ENCODE measurements around the gene DALRD3.

Gene DALRD3

DNA sequence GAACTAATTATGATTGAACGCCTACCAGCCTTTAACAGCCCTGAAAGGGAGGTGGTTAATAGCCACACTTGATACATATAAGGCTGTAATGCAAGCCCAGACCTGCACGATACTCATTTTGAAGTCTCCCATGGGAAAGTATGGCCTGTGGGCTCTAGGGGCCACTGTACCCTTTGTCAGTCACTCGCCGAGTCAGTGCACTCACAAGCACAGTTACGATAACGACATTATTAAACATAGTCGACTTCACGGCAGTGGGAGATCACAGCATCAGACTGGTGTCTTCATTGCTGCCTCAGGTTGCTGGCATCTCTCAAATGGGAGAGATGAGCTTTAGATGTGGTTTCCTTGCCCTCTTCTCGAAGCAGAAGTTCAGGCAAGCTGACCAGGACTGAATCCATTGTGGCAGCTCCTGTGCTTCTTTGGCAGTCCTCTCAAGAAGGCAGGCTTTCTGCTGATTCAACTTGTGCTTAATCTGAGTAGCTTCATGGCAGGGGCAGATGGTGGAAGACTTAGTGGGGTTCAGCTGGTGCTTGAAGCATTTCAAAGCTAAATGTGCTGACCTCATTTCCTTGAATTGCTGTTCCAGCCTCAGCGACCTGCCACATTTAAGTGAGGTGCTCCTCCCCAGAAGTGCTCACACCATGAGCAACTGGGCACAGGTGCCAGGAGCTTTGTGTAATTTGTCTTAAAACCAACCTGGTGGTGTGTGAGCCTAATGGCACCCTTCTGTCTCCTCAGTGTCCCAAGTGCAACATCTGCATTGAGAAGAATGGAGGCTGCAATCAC, 44.1 kb downstream of the DALRD3 start:
- no peak for DNase-seq (ENCODE audit: low spot score)
- Histone ChIP-seq H3K27ac (no peak overlapping the region), H3K4me3 (no peak overlapping the region)
- TF ChIP-seq, protein P1, sequence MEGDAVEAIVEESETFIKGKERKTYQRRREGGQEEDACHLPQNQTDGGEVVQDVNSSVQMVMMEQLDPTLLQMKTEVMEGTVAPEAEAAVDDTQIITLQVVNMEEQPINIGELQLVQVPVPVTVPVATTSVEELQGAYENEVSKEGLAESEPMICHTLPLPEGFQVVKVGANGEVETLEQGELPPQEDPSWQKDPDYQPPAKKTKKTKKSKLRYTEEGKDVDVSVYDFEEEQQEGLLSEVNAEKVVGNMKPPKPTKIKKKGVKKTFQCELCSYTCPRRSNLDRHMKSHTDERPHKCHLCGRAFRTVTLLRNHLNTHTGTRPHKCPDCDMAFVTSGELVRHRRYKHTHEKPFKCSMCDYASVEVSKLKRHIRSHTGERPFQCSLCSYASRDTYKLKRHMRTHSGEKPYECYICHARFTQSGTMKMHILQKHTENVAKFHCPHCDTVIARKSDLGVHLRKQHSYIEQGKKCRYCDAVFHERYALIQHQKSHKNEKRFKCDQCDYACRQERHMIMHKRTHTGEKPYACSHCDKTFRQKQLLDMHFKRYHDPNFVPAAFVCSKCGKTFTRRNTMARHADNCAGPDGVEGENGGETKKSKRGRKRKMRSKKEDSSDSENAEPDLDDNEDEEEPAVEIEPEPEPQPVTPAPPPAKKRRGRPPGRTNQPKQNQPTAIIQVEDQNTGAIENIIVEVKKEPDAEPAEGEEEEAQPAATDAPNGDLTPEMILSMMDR (IDR thresholded peaks at IDR 0.05) = no peak

DNA sequence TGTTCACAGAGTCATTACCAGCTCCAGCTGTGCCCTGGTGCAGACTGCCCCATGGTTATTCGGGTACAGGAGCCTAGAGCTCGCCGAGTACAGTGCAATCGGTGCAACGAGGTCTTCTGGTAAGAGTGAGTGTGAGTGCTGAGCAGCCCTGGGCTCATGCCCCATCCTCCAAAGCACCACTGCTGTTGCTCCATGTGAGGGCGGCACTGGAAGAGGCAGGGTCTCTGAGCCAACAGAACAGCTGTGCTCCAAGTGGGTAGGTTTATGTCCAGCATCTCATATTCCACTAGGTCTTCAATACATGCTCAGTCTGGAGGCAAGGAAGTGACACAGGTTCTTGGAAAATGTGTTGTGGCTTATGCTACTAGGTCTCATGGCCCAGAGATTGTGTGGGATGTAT, 47.8 kb downstream of the DALRD3 start:
- Histone ChIP-seq H3K4me3 (no peak overlapping the region), H3K27ac (no peak overlapping the region)
- TF ChIP-seq, protein P1 (IDR thresholded peaks at IDR 0.05) = no peak
- no peak for DNase-seq (ENCODE audit: low spot score)

DNA sequence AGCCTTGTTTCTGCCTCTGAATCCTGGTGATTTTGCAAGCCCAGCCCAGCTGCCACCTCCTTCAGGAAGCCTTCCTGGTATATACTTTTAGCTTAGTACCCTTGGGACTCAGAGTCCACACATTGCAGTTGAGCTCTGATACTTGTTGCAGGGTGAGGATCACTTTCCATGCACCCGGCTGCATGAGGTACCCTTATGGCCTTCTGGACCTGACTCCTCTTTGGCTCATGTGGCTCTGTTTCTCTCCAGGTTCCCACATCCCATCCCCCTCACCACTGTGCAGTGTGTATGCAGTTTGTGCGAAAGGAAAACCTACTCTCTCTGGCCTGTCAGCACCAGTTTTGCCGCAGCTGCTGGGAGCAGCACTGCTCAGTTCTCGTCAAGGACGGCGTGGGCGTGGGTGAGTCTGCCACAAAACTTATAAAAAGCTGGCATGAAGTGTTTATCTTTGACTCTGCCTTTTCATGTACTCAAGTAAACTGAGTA, 51.5 kb downstream of the DALRD3 start:
- Histone ChIP-seq H3K4me3 (no peak overlapping the region), H3K27ac (no peak overlapping the region)
- no peak for DNase-seq (ENCODE audit: low spot score)
- TF ChIP-seq, protein P1 (IDR thresholded peaks at IDR 0.05) = no peak

DNA sequence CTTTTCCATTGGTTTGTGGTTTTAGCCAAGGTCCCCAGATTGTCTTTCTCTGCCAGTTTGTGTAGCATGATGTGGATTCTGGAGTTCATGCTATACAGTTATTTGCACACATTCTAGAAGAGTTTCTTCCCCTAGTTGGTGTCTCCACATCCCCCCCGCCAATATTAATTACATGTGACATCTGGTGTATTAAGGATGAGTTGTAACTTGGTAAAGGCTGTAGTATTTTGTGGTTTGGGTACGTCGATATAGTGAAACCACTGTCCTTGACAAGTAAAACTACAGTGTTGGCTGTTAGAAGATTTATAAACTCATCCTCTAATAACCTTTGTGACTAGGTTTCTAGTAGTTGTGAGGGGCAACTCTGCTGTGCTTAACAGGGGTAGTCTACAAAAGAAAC, 52.0 kb downstream of the DALRD3 start:
- TF ChIP-seq, protein P1 (IDR thresholded peaks at IDR 0.05) = no peak
- Histone ChIP-seq H3K4me3 (no peak overlapping the region), H3K27ac (no peak overlapping the region)
- DNase-seq (ENCODE audit: low spot score) = no peak

Measured in coronary artery (tissue), 2 donors.